ENCODE measurements around the gene MAGI1.

DNA sequence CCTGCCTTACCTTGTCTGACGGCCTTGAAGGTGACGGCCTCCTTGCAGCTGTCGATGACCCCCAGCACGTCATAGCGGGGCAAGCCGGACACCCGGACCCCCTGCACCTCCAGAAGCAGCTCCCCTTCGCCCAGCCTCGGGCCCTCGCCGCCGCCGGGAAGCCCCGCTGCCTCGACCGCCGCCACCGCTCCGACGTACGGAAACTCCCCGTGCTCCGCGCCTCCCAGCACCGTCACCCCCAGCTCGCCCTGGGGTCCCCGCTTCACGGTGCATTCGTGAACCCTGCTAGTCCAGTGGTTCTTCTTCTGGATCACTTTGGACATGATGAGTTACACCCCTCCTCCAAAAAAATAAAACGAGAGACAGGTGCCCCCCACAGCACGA is 740 bp downstream of the MAGI1 start:
- TF ChIP-seq CTCF (IDR thresholded peaks at IDR 0.05; ENCODE audit: insufficient read depth, low read length, poor library complexity, severe bottlenecking) (no peak), EZH2phosphoT487 (conservative IDR thresholded peaks at IDR 0.05; ENCODE audit: low read length) (no peak)
